Neuron (in vitro differentiated cells): Measurements from ENCODE around the gene ASB18.
"Not testable (repeated sequence)": the region's sequence is repeated elsewhere in the genome, so short reads cannot be mapped to it uniquely, and the experiment has no call there.

Experiments
- H2AFZ ChIP-seq: one replicate; pipeline ENCODE4 v1.6.1; 2013; ENCODE audit warnings: low read depth, mild to moderate bottlenecking, inconsistent platforms, low read length, moderate library complexity
- H3K27me3 ChIP-seq: one replicate; pipeline ENCODE4 v1.6.1; 2013; ENCODE audit warnings: low read length; ENCODE audit not compliant: insufficient read depth
- H3K36me3 ChIP-seq: one replicate; pipeline ENCODE4 v1.6.1; 2013; ENCODE audit warnings: low read length; ENCODE audit not compliant: insufficient read depth
- H3K4me1 ChIP-seq: one replicate; pipeline ENCODE4 v1.6.1; 2013; ENCODE audit warnings: low read length; ENCODE audit not compliant: insufficient read depth
- H3K4me3 ChIP-seq: 2 replicates; pipeline ENCODE4 v1.5.1; 2013; ENCODE audit warnings: mild to moderate bottlenecking, low read length, moderate library complexity
- H3K9me3 ChIP-seq: one replicate; pipeline ENCODE4 v1.6.1; 2013; ENCODE audit warnings: low read length

Gene ASB18

GRCh38 chr2:236293241-236293810 lies 29.1 kb upstream of the ASB18 start:
- Histone ChIP-seq H3K4me3 (no peak overlapping the region), H3K9me3 (peaks cover 3% of the 10 kb centered on the region), H3K27me3 (no peaks in the 10 kb centered on the region), H3K4me1 (no peaks in the 10 kb centered on the region), H2AFZ (no peak overlapping the region), H3K36me3 (no peaks in the 10 kb centered on the region)

DNA sequence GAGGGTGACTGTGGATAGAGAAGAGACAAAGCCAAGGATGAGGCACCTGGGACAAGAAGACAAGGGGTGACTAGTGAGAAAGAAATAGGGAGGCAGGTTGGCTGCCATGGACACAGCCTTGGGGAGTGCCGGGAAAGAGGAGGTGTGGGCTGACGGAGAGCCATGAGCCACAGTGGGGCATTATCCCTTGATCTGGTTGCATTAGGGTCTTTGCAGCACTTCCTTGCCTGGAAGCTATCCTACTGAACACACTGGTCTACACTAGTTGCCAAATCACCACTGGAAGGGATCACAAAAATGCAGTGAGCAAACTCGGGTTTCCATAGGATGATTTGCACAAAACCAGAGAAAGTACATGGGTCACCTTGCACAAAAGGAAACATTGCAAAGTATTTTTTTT lies 27.7 kb upstream of the ASB18 start:
- Histone ChIP-seq H3K9me3 (peaks cover 3% of the 10 kb centered on the region), H3K4me1 (no peaks in the 10 kb centered on the region), H3K36me3 (no peaks in the 10 kb centered on the region), H2AFZ (no peak overlapping the region), H3K27me3 (no peaks in the 10 kb centered on the region), H3K4me3 (no peak overlapping the region)

- no peaks in the 10 kb centered on the region for H3K27me3 ChIP-seq
- H3K9me3 ChIP-seq = peaks cover 3% of the 10 kb centered on the region
- no peaks in the 10 kb centered on the region for H3K4me1 ChIP-seq
- H2AFZ ChIP-seq = no peak overlapping the region
- H3K4me3 ChIP-seq = no peak overlapping the region
- no peaks in the 10 kb centered on the region for H3K36me3 ChIP-seq
Measured at GRCh38 chr2:236291476-236291875, 27.3 kb upstream of the ASB18 start.

DNA sequence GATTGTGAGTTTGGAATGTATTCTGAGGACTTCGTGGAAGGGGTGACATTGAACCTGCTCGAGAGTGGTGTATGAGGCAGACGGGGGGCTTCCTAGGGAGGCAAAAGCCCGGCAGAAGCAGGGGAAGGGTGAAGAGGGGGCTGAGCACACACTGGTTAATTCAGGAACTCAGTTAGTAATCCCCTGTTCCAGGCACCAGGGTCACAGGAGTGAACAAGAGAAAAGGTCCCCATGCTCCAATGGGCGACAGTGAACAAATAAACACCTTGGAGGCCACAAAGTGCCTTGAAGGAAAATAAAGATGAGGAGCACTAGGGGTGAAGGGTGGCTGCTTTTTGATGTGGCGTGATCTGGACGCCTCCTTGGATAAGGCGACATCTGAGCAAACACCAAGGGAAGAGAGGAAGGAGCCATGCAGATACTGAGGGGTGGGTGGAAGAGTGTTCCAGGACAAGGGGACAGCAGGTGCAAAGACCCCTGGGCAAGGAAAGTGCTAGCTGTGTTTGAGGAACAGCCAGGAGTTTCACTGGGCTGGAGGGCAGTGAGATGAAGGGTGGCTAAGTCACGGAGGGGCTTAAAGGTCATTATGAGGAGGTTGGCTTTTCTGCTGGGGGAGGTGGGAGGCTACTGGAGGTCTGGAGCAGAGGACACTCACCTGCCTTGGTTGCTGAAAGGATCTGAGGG lies 26.7 kb upstream of the ASB18 start:
- Histone ChIP-seq H3K9me3 (peaks cover 3% of the 10 kb centered on the region), H2AFZ (no peak overlapping the region), H3K4me1 (no peaks in the 10 kb centered on the region), H3K4me3 (no peak overlapping the region), H3K27me3 (no peaks in the 10 kb centered on the region), H3K36me3 (no peaks in the 10 kb centered on the region)

GRCh38 chr2:236289766-236290462 lies 25.7 kb upstream of the ASB18 start:
- no peak overlapping the region for H2AFZ ChIP-seq
- H3K9me3 ChIP-seq = peaks cover 3% of the 10 kb centered on the region
- no peaks in the 10 kb centered on the region for H3K36me3 ChIP-seq
- no peaks in the 10 kb centered on the region for H3K27me3 ChIP-seq
- no peak overlapping the region for H3K4me3 ChIP-seq
- H3K4me1 ChIP-seq = no peaks in the 10 kb centered on the region

- H3K27me3 ChIP-seq, H3K9me3 ChIP-seq, H3K4me3 ChIP-seq, H3K36me3 ChIP-seq, H2AFZ ChIP-seq, H3K4me1 ChIP-seq: not testable (repeated sequence)
Measured at GRCh38 chr2:236288373-236288772, 24.2 kb upstream of the ASB18 start.

GRCh38 chr2:236287656-236288055 lies 23.4 kb upstream of the ASB18 start:
- Histone ChIP-seq H3K27me3 (no peaks in the 10 kb centered on the region), H3K9me3 (peaks cover 3% of the 10 kb centered on the region), H3K4me3 (no peak overlapping the region), H2AFZ (no peak overlapping the region), H3K4me1 (no peaks in the 10 kb centered on the region), H3K36me3 (no peaks in the 10 kb centered on the region)

DNA sequence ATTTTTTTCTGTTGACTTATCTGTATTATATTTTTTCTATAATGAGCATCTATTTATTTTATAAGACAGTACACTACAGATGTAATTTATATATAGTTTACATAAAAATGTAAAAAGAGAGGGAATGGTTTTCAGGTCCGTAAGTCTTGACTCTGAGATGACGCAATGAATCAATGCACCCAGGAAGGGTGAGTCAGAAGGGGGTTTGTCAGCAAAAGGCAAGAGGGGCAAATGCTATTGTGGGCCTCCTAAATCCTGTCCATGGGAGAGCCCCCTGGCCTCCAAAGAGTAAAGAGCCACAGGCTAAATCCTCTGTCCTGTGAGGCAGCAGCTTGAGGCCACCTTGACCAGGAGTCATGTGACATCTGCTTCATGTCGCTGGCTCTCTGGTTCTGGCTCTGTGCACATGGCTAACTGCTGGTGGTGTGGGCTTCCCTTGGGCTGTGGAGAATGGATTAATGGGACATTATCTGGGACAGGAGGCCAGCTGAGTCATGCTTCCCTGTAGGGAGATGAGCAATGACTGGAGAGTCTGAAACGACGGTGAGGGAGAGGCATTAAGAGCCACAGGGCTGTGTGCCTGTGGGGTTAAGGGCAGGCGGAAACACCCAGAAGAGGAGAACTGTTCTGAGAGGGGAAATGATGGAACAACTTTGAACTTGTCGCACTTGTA lies 22.8 kb upstream of the ASB18 start:
- Histone ChIP-seq H2AFZ (no peak overlapping the region), H3K9me3 (peaks cover 3% of the 10 kb centered on the region), H3K4me3 (no peak overlapping the region), H3K36me3 (no peaks in the 10 kb centered on the region), H3K4me1 (no peaks in the 10 kb centered on the region), H3K27me3 (no peaks in the 10 kb centered on the region)

GRCh38 chr2:236284208-236284607 lies 20.0 kb upstream of the ASB18 start:
- Histone ChIP-seq H3K36me3 (no peaks in the 10 kb centered on the region), H3K9me3 (no peaks in the 10 kb centered on the region)

DNA sequence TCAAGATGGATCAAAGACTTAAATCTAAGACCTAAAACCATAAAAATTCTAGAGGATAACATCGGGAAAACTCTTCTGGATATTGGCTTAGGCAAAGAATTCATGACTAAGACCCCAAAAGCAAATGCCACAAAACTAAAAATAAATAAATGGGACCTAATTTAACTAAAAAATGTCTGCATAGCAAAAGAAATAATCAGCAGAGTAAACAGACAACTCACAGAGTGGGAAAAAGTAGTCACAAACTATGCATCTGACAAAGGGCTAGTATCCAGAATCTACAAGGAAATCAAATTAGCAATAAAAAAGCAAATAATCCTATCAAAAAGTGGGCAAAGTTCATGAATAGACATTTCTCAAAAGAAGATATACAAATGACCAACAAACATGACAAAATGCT lies 18.2 kb upstream of the ASB18 start:
- Histone ChIP-seq H3K4me1 (no peaks in the 10 kb centered on the region), H3K9me3 (no peaks in the 10 kb centered on the region), H3K4me3 (no peak overlapping the region), H2AFZ (no peak overlapping the region), H3K27me3 (no peaks in the 10 kb centered on the region), H3K36me3 (no peaks in the 10 kb centered on the region)

More at GRCh38 chr2:236284208-236284607, 20.0 kb upstream of the ASB18 start:
- Histone ChIP-seq H3K27me3 (no peaks in the 10 kb centered on the region), H3K4me3 (no peak overlapping the region), H2AFZ (no peak overlapping the region), H3K4me1 (no peaks in the 10 kb centered on the region)

GRCh38 chr2:236281423-236281822 lies 17.2 kb upstream of the ASB18 start:
- Histone ChIP-seq H3K9me3 (no peaks in the 10 kb centered on the region), H3K36me3 (no peaks in the 10 kb centered on the region), H3K4me1 (no peaks in the 10 kb centered on the region), H3K4me3 (no peak overlapping the region), H2AFZ (no peak overlapping the region), H3K27me3 (no peaks in the 10 kb centered on the region)

DNA sequence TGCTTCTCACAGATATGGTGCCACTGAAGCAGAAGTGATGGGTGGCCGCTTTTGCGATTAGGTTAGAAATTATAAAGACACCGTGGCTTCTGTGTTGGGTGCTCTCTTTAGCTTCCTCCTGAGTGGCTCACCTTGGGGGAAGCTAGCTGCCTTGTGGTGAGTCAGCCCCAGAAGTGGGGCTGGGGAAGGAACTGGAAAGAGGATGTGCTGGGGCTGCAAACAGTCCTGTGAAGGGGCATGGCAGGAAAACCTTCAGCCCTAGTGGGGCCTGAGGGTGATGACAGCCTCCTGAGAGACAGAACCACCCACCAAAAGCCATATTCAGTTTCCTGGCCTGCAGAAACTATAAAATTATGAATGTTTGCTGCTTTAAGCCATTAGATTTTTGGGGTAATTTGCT lies 8.9 kb upstream of the ASB18 start:
- H3K27me3 ChIP-seq = no peaks in the 10 kb centered on the region
- H3K36me3 ChIP-seq = no peaks in the 10 kb centered on the region

GRCh38 chr2:236271851-236272250 lies 7.6 kb upstream of the ASB18 start:
- H2AFZ ChIP-seq = no peak overlapping the region
- no peaks in the 10 kb centered on the region for H3K27me3 ChIP-seq
- peaks cover 20% of the 10 kb centered on the region for H3K9me3 ChIP-seq
- H3K4me1 ChIP-seq = no peaks in the 10 kb centered on the region
- H3K36me3 ChIP-seq = no peaks in the 10 kb centered on the region
- H3K4me3 ChIP-seq = no peak overlapping the region

More for the DNA sequence above, 8.9 kb upstream of the ASB18 start:
- no peak overlapping the region for H2AFZ ChIP-seq
- no peak overlapping the region for H3K4me3 ChIP-seq
- peaks cover 20% of the 10 kb centered on the region for H3K9me3 ChIP-seq
- H3K4me1 ChIP-seq = no peaks in the 10 kb centered on the region
